Suppressor macrophage treated with lipopolysaccharide for 1 hour (primary cell): ENCODE data around the gene PODN.

ENCODE experiments used
- DNase-seq, 3 donors: peaks; one replicate each; pipeline ENCODE4 v3.0.0-alpha.2; 2020 to 2022

Gene PODN

GRCh38 chr1:53076165-53076564, 14.2 kb downstream of the PODN start:
- DNase-seq: no peak

GRCh38 chr1:53076721-53077598, 14.9 kb downstream of the PODN start:
- DNase-seq: no peak

GRCh38 chr1:53077599-53077965, 15.6 kb downstream of the PODN start:
- DNase-seq: no peak

GRCh38 chr1:53078333-53079101, 16.5 kb downstream of the PODN start:
- DNase-seq: no peak

GRCh38 chr1:53079251-53079650, 17.2 kb downstream of the PODN start:
- no peak for DNase-seq

- no peak for DNase-seq
Measured at GRCh38 chr1:53080041-53080440, 18.0 kb downstream of the PODN start.

- no peak for DNase-seq
Measured at GRCh38 chr1:53080769-53081168, 18.8 kb downstream of the PODN start.

- DNase-seq: no peak
Measured at GRCh38 chr1:53081384-53082066, 19.5 kb downstream of the PODN start.

- no peak for DNase-seq
Measured at GRCh38 chr1:53082826-53083455, 20.9 kb downstream of the PODN start.

GRCh38 chr1:53083636-53084588, 21.9 kb downstream of the PODN start:
- no peak for DNase-seq

GRCh38 chr1:53084589-53084971, 22.6 kb downstream of the PODN start:
- no peak for DNase-seq

- DNase-seq: no peak
Measured at GRCh38 chr1:53085405-53085804, 23.4 kb downstream of the PODN start.

- no peak for DNase-seq
Measured at GRCh38 chr1:53086491-53087070, 24.6 kb downstream of the PODN start.

GRCh38 chr1:53087332-53088285, 25.6 kb downstream of the PODN start:
- DNase-seq: no peak

GRCh38 chr1:53088616-53089300, 26.7 kb downstream of the PODN start:
- no peak for DNase-seq

GRCh38 chr1:53089478-53090226, 27.6 kb downstream of the PODN start:
- DNase-seq: no peak

GRCh38 chr1:53090227-53091147, 28.5 kb downstream of the PODN start:
- peak; percentile 21 to 45 (median 37) for DNase-seq
